ENCODE measurements around the gene HMOX2.
A peak's percentile ranks its signal among the peaks of the same experiment; 100 is the strongest.

Gene HMOX2

DNA sequence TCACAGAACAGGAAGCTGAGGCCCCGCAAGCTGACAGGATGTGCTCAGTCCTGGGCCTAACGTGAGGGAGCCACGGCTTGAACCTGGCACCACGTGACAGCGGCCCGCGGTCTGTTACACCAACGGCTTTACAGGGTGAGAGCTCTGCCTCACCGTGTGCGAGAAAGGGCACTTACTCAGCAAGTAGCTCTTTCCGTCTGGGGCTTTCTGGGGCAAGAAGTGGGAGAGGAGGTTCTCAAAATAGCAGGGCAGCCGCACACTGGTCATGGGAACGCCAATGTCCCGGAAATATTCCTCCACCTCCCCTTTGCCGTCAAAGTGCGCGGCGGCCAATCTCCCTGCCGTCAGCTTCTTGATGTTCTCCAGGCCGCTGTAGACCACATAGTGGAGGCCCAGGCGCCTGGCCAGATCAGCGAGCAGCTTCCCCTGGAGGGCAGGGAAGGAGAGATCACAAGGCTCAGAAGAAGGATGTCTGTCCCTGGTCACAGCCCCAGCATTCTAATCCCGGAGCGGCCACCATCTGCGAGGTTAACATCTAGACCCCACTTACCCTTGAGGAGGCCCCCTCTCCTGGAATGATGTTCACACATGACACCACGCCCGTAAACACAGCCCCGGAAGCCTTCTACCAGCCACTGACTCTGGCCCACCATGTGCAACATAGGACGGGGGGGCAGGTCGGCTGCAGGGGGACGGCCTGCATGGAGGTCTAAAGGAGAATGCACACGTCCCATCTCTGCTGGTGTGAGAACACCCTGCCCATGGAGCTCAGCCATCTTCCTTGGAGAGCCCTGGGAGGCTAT, 10.0 kb upstream of the HMOX2 start:
- DNase-seq = no peak

DNA sequence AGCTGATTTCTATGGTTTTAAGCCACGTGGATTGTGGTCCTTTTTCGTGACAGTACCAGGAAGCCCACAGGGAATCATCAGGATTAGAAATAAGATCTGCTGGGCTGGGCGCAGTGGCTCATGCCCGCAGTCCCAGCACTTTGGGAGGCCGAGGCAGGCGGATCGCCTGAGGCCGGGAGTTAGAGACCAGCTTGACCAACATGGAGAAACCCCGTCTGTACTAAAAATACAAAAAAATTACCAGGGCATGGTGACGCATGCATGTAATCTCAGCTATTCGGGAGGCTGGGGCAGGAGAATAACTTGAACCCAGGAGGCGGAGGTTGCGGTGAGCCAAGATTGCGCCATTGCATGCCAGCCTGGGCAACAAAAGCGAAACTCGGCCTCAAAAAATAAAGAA, 8.3 kb upstream of the HMOX2 start:
- DNase-seq = no peak

GRCh38 chr16:4468972-4469371, 7.2 kb upstream of the HMOX2 start:
- no peak for DNase-seq

DNA sequence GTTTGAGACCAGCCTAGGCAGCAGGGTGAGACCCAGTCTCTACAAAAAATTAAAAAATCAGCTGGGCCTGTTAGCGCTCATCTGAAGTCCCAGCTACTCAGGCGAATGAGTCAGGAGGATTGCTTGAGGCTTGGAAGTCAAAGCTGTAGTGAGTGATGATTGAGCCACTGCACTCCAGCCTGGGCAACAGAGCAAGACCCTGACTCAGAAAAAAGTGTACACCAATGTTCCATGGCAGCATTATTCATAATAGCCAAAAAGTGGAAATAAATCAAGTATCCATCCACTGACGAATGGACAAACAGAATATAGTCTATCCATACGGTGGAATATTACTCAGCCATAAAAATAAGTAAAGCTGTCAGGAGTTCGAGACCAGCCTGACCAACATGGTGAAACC, 4.3 kb upstream of the HMOX2 start:
- DNase-seq = no peak

- DNase-seq = no peak
Observed at GRCh38 chr16:4472880-4473279, 3.3 kb upstream of the HMOX2 start.

DNA sequence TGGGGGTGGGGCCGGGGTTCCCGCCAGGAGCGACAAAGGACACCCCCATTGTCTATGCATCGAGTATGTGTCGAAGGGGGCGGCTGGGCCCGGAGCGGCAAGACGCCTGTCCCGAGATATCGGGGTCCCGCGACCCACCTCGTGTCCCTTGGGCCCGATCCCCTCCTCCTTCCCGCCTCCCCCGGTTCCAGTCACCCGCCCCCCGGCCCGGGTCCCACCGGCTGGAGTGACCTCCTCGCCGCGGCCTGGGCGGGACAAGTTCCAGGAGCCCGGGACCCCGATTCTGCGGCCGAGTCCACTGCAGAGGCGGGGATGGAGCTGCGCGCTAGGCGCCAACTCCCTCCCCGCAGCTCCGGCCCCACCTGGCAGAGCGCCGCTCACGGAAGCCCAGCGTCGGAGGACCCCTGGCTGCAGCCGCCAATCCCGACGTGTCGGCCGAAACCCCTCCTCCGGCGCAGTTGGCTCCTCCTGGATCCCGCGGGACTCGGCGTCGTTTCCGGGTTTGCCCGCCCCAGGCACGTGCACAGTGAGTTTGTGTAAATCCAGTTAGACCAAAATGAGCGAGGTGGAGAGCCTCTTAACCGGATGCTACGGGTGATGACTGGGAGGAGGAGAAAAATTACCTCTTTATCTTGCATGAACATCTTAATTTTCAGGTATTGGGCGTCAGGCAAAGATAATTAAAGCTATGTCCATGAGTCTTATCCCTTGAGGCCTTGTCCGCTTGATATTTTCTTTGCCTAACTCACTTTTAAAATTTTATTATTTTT, 1.8 kb upstream of the HMOX2 start, which contains the start of gene NMRAL1:
Gene NMRAL1, minus strand, starts transcription at position 434 of the 770 bp plus-strand sequence. CDS start 493 bp downstream, outside the sequence.
- peak; percentile 75 to 92 for DNase-seq

DNA sequence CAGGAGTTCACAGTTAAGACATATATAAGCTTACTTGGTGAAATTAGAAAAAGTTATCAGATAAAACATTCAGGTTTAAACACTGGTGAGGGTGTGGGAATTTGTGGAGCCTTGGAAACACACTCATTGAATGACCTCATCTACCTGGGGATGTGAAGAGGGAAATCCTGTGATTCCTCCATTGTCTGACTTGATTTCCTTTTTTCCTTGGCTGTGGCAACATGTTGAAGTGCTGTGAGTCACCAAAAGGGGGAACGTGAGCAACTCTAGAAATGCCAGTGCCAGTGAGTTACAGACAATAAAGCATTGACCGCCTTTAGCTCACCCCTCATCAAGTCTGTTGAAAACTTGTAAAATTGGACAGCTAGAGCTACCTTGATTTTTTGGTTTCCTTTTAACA, 1.8 kb downstream of the HMOX2 start:
- no peak for DNase-seq

- DNase-seq = no peak
Observed at GRCh38 chr16:4481526-4481925, 5.3 kb downstream of the HMOX2 start.

DNA sequence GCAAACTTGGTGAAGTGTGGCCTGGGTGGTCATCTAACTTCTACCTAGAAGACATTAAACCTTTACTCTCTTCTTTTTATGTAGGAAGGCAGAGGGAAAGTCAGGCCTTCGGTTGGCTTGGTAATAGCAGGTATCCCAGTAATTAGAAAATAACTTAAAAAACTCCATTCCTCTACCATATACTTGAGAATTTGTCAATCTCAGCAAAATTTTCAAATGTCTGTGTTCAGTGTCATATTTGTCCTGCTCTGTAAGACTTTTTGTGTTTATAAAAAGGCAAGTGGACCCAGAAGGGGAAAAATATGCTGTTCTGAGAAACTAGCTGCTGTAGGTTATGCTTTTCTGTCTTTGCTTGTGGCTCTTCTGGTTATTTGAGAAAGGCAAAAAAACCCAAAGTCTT, 5.8 kb downstream of the HMOX2 start:
- DNase-seq = no peak

DNA sequence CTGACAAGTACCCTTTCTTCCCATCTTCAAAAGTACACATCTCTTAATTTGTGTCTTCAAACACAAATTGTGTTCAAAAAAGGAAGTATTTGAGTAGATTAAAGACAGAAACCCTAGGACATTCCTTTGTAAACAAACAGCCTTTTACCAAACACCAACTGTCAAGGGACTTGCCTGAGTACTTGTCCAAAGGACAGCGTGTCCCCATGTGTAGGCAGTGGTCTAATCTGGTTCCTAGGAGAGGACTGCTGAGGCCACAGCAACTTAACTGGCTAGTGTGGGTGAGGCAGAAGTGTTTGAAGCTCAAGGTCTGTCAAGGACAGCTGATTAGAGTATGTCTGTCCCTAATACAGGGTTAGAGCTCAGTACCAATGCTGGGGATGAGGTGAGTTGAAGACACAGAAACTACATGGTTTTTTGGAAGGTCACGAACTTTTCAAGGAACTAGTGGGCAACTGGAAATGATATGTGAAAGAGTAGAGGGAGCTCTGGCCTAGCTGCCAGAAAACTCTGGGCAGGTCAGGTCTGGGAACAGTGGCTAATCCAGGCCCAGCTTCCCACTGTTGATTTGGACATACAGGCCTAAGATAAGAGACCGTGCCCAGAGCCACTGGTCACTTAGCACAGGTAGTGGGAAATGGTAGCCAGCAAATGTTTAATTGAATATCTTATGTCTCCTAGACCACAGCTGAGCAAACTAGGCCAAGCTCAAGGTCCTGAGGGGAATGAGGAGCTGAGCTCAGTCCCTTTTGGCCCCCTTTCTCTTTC, 10.1 kb downstream of the HMOX2 start:
- DNase-seq = no peak

GRCh38 chr16:4487955-4488498, 11.8 kb downstream of the HMOX2 start:
- no peak for DNase-seq

DNA sequence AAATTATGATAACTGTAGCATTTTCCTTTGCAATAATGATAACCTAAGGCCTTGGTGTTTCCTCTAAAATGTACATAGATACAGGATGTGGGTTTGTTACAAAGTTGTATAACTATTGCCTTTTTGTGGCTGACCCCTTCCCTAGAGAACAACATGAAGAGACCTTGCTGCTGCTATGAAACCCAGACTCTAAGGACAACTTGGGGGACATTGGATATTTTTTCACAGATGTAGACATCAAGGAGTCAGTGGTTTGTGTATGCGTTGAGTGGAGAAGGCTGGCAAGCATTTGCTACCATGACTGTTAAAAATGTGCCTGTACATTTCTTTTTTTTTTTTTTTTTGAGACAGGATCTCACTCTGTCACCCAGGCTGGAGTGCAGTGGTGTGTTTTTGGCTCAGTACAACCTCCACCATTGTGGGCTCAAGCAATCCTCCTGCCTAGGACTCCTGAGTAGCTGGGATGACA, 12.3 kb downstream of the HMOX2 start:
- DNase-seq = no peak

DNA sequence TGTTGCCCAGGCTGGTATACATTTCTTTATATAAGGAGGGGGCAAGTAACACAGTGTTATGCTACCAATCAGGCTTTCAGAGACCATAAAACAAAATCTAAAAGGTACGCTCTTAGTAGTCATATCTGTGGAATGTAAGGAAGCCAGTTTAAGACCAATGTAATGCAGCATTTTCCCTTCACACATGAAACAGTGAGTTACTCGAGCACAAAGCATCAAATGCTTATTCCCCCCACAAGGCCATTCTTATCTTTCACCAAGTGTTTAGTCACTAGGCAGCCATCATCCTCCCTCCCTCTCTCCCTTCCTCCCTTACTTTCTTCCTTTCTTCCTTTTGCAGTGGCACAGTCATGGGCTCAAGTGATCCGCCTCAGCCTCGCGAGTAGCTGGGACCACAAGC, 12.8 kb downstream of the HMOX2 start:
- DNase-seq = no peak

GRCh38 chr16:4491898-4492297, 15.7 kb downstream of the HMOX2 start:
- DNase-seq = no peak

DNA sequence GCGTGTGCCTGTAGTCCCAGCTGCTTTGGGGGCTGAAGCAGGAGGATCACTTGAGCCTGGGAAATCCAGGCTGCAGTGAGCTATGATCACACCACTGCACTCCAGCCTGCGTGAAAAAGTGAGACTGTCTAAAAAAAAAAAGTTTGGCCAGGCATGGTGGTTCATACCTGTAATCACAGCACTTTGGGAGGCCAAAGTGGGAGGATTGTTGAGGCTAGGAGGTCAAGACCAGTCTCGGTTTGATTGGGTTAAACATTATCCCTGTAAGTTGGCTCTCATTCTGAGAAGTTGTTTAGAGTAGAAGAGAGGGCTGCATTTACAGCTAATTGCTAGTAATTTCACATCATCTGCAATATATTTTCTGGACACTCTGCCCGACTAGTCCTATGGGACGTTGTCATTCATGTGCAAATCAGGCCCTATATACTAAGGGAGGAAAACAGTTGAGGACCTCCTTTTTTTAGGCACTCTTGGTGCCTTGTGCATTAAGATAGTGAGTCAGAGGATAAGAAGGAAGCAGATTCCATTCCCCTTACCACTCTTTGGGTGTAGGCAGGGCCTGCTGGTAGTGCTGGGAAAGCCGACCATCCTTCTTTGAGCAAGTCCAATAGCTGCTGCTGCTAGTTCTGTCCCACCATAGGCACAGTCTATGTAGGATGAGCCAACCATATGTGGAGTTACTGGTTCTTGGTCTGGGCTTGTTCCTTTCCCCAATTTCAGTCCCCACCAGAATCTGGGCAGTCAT, 18.7 kb downstream of the HMOX2 start:
- DNase-seq = no peak

DNA sequence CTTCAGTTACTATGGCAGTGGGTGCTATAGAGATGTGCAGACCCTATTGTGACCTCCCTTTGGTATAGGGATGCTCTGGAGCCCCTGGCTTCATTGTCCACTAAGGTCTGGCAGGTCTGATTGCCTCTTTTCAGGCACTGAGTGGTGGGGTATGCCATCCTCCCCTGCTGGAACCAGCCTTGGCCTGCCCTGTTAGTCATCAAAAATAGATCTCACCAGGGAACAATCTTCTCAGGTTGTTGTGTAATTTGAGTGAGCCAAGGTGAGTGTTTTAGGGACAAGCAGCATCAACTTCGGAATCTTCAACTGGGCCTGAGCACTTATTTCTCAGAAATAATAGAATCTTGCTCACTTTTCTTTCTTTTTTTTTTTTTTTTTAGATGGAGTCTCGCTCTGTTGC, 19.6 kb downstream of the HMOX2 start:
- DNase-seq = no peak

DNA sequence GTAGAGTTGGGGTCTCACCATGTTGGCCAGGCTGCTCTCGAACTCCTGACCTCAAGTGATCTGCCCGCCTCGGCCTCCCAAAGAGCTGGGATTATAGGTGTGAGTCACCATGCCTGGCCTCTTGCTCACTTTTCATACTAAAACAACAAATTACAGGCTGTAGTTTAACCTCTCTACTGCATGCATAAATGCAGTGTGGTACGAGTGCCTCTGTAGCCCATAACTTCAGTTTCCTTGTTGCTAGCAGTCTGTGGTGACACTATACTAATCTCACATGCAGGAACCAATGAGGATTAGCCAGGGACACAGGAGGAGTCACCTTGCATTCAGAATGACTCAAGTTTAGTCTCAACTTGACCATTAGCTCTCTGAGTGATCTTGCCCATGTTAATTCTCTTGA, 20.1 kb downstream of the HMOX2 start:
- DNase-seq = no peak

- no peak for DNase-seq
Observed at GRCh38 chr16:4498546-4499195, 22.5 kb downstream of the HMOX2 start.

DNA sequence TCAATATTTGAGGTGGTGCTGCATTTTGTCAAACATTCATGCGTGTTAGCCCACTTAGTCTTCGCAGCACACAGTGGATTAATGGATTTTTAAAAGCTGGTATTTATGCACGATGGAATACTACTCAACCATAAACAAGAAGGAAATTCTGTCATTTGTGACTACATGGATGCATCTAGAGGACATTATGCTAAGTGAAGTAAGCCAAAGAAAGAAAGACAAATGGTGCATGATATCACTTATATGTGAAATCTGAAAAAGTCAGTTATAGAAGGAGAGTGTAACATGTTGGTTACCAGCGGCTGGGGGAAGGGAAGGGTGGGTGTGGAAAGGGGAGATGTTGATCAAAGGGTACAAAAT, 23.0 kb downstream of the HMOX2 start:
- no peak for DNase-seq

- no peak for DNase-seq
Observed at GRCh38 chr16:4500272-4500671, 24.1 kb downstream of the HMOX2 start.

GRCh38 chr16:4501071-4501478, 24.9 kb downstream of the HMOX2 start:
- DNase-seq = no peak

Measured in NCI-H446 (cell line).